Heart right ventricle (tissue), 16 donors: ENCODE data around the gene COL12A1. TPM values are rescaled to one million over a fixed set of nuclear protein-coding genes. Genes with fewer than 3 reads are reported as not detected.
A peak's percentile ranks its signal among the peaks of the same experiment; 100 is the strongest.

ENCODE experiments used
- ATAC-seq, 8 donors: fragments of 200-7000 bp; cut with Tn5 transposase; one replicate each; pipeline ENCODE4 v1.9.1; 2020; ENCODE audit warnings: mild to moderate bottlenecking in 8 of 8, moderate library complexity in 8 of 8, moderate number of reproducible peaks in 1 of 8
- DNase-seq, 2 donors: peaks; one replicate each; pipeline ENCODE4 v3.0.0-alpha.2; 2020
- H3K27ac ChIP-seq, 10 donors: fragments of 200-600 bp; sonication (generic) in 2 of 10; one replicate each; pipeline versions ENCODE4 v1.5.0 to v1.8.0; 2020 to 2022; ENCODE audit warnings: mild to moderate bottlenecking in 3 of 10
- H3K27me3 ChIP-seq, 7 donors: fragments of 200-600 bp; one replicate each; pipeline ENCODE4 v1.8.0; 2021 to 2022; ENCODE audit warnings: mild to moderate bottlenecking in 2 of 7
- H3K36me3 ChIP-seq, 9 donors: fragments of 200-600 bp; sonication (generic) in 1 of 9; one replicate each; pipeline versions ENCODE4 v1.5.0 to v1.8.0; 2020 to 2022; ENCODE audit warnings: mild to moderate bottlenecking in 2 of 9
- H3K4me1 ChIP-seq, 9 donors: fragments of 200-600 bp; sonication (generic) in 1 of 9; one replicate each; pipeline versions ENCODE4 v1.5.0 to v1.8.0; 2020 to 2022; ENCODE audit warnings: mild to moderate bottlenecking in 4 of 9
- H3K4me3 ChIP-seq, 10 donors: fragments of 200-600 bp; sonication (generic) in 2 of 10; one replicate each; pipeline versions ENCODE4 v1.5.0 to v1.8.0; 2020 to 2022; ENCODE audit warnings: mild to moderate bottlenecking in 7 of 10, moderate library complexity in 2 of 10
- H3K9me3 ChIP-seq, 11 donors: fragments of 200-600 bp in 10 of 11; sonication (generic) in 2 of 11; one replicate each; pipeline versions ENCODE4 v1.5.0 to v1.8.0; 2013 to 2022; ENCODE audit warnings: mild to moderate bottlenecking in 2 of 11, control low read depth in 1 of 11, moderate library complexity in 1 of 11
- WGBS, 2 donors: extraction: QIAGEN DNeasy Blood & Tissue Kit; methylation state at CpG; one replicate each; pipeline ENCODE4 v1.1.7; 2013; ENCODE audit warnings: inconsistent platforms in 1 of 2; 5-methylcytosine and 5-hydroxymethylcytosine counted together
- intact Hi-C, 10 donors: fragments of 100-400 bp; cut with DNase I; formaldehyde crosslinking; loops; one replicate each; pipeline versions ENCODE4 v1.11.1 to v1.14.2; 2022
- polyA plus RNA-seq, 2 donors: library from polyadenylated mRNA; stranded (reverse); fragments of 200-250 nt; gene quantifications; one replicate each; pipeline ENCODE4 v1.2.3, GENCODE V29; 2013
- total RNA-seq, 10 donors: library from RNA; stranded (reverse); fragmentation: NEBNext Ultra II Directional in 3 of 10; extraction: Animal tissue kit (Norgen Biotek cat#: 25700) in 3 of 10; gene quantifications; one replicate each; pipeline versions ENCODE4 v1.2.1 to v1.2.4, GENCODE V29; 2021 to 2023
- TF ChIP-seq, protein P1 (sequence below), 9 donors: fragments of 200-600 bp; sonication (generic) in 2 of 9; IDR thresholded peaks; one replicate each; pipeline versions ENCODE4 v1.5.0 to v1.8.0; 2021 to 2022; ENCODE audit warnings: antibody characterized with exemption in 9 of 9, mild to moderate bottlenecking in 5 of 9, moderate library complexity in 1 of 9
- donor health status: Arrhythmogenic right ventricular cardiomyopathy.
- donor health status: ischemic (EF 13 %, LVEDD 7.1; RV severe dilation, severe dysfunction).
- donor health status: healthy with polysubstance abuse.
- donor health status: DM: no; HTN: yes; CAD: no.
- donor health status: DM: no; HTN: no; CAD: no.
- donor health status: ischemic (EF 25% LVEDD 6.9; RV normal size, moderate dysfunction).
- donor health status: ischemic (EF 25% LVEDD 5.7; RV mildly dilated, moderate dysfunction).
- donor health status: healthy.
- donor health status: DM: yes; HTN: yes; CAD: no.
- donor health status: Ischemic cardiomyopathy.
- donor health status: ischemic (EF 35%, LVEDD 5.7; RV mildly dilated, moderate dysfunction).
- donor health status: nonischemic (EF 11% LVEDD 7.7; RV severe dilation, severe dysfunction).
- donor health status: DM: yes; HTN: yes; CAD: no.
- donor health status: PGD.
- donor health status: ischemic (EF 29% LVEDD 5.4; RV normal size, mild dysfunction).
- donor health status: nonischemic (EF 23%, LVEDD 6.1; RV moderate dilation, normal function).

COL12A1 gene
- total and polyA plus RNA-seq, 12 donors = 5.7 to 27.0 (median 16.1) TPM

DNA sequence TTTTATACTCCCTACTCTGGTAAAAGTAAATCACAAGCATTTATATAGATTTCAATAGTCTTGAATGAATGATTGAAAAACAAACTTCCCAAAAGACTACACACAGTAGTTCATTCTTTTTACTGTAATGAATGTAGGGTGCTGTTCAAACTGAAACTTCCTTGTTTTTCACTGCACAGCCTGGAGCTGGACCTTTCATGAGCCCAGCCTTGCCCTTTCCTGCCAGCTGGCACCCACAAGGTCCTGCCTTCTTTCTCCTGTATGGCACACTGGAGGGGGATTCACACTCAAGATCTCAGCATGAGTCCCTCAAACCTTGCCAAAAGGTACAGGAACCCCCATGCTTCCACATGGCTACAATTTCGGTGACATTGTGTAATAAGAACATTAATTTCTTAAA, 50.9 kb downstream of the COL12A1 start:
- no peak for DNase-seq
- H3K4me3 ChIP-seq = no peak overlapping the region
- H3K4me1 ChIP-seq = peaks cover 0 to 14% (median 0%) of the 10 kb centered on the region in 9 donors
- TF ChIP-seq, protein P1, sequence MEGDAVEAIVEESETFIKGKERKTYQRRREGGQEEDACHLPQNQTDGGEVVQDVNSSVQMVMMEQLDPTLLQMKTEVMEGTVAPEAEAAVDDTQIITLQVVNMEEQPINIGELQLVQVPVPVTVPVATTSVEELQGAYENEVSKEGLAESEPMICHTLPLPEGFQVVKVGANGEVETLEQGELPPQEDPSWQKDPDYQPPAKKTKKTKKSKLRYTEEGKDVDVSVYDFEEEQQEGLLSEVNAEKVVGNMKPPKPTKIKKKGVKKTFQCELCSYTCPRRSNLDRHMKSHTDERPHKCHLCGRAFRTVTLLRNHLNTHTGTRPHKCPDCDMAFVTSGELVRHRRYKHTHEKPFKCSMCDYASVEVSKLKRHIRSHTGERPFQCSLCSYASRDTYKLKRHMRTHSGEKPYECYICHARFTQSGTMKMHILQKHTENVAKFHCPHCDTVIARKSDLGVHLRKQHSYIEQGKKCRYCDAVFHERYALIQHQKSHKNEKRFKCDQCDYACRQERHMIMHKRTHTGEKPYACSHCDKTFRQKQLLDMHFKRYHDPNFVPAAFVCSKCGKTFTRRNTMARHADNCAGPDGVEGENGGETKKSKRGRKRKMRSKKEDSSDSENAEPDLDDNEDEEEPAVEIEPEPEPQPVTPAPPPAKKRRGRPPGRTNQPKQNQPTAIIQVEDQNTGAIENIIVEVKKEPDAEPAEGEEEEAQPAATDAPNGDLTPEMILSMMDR (IDR thresholded peaks at IDR 0.05) = no peak
- H3K27ac ChIP-seq = no peak overlapping the region
- H3K27me3 ChIP-seq = no peaks in the 10 kb centered on the region
- peaks cover 0 to 3% (median 0%) of the 10 kb centered on the region in 11 donors for H3K9me3 ChIP-seq
- no peak for ATAC-seq
- WGBS, 2 donors = 89 to 93% methylated on average over 1 of the region's 1 CpG
- H3K36me3 ChIP-seq = peaks cover 0 to 3% (median 0%) of the 10 kb centered on the region in 9 donors
- intact Hi-C loops = no loop called here

DNA sequence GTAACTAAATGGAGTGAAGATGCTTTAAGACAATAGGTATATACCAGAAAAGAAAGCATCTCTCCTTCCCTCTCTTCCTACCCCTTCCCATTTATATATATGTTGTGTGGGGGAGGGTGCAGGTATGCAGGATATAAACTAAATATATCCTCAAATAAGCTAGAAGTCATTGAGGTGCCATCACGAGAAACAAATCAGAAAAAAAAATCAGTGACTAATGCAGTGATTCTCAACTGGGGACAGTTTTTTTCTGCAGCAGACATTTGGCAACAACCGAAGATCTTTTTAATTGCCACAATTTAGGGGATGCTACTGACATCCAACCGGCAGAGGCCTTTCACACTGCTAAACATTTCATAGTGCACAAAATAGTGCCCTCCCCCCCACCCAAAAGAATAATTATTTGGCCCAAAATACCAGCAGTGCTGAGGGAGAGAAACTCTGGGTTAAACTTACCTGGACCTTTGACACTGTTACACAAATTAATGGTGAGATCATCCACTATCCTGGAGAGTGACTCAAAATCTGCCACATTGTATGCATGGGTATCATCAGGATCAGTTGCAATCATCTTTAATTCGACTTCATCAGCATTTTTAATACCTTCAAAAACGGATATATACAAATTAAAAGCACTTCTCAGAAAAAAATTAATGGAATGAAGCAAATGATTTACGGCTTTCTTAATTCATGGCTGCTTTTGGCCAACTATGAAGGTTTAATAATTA, 55.0 kb downstream of the COL12A1 start:
- TF ChIP-seq, protein P1 (IDR thresholded peaks at IDR 0.05) = no peak
- Histone ChIP-seq H3K27ac (no peak overlapping the region), H3K4me3 (no peak overlapping the region), H3K36me3 (peaks cover 0 to 9% (median 0%) of the 10 kb centered on the region in 9 donors), H3K9me3 (no peaks in the 10 kb centered on the region), H3K4me1 (peaks cover 0 to 27% (median 4%) of the 10 kb centered on the region in 9 donors), H3K27me3 (no peaks in the 10 kb centered on the region)
- 63 to 75% methylated on average over 6 of the region's 6 CpGs for WGBS, 2 donors
- ATAC-seq = no peak
- no peak for DNase-seq
- intact Hi-C loops = no loop called here

DNA sequence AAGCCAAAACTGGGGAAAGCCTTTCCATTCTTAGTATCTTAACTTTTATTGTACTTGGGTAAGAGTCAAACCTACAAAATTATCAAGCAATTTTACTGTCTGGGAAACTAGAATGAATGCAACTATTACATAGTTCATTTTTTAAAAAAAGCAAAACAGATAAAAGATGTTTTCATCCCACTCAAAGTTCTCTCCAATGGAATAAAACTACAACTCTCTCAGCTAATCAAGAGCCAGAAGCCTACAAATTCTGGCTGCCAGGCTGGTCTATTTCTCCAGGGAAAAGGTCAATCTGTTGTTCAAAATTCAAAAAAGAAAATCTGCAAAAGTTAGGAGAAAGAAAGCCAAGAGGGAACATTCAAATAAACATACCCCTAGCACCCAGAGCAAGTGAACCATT, 56.2 kb downstream of the COL12A1 start:
- intact Hi-C loops = no loop called here
- Histone ChIP-seq H3K4me1 (peaks cover 0 to 20% (median 4%) of the 10 kb centered on the region in 9 donors), H3K27me3 (no peaks in the 10 kb centered on the region), H3K27ac (peak overlapping the region in 1 of 10 donors; percentile 46), H3K36me3 (peaks cover 0 to 18% (median 0%) of the 10 kb centered on the region in 9 donors), H3K9me3 (no peaks in the 10 kb centered on the region), H3K4me3 (no peak overlapping the region)
- TF ChIP-seq, protein P1 (IDR thresholded peaks at IDR 0.05) = no peak
- ATAC-seq = peak in 4 of 8 donors; percentile 42 to 71 (median 51)
- peak in 1 of 2 donors; percentile 22 for DNase-seq

DNA sequence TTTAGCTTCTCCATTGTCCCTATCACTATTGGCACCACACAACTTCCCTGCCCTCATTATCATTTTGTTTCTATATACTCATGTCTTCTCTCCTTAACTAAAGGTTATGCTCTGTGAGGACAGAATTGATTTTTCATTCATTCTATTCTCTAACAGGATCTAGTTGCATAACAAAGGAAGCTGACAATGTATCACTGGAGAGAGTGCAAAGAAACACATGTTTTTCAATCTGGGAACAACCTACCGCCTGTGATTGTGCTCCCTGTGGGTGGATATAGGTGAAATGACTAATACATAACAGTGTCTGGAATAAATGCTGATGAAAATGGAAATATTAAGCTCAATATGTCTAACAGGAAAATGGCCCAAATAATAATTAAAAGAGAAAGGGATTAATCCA, 56.6 kb downstream of the COL12A1 start:
- H3K9me3 ChIP-seq = no peaks in the 10 kb centered on the region
- no peaks in the 10 kb centered on the region for H3K27me3 ChIP-seq
- TF ChIP-seq, protein P1 (IDR thresholded peaks at IDR 0.05) = no peak
- DNase-seq (no peak), ATAC-seq (peak in 1 of 8 donors; percentile 51)
- H3K4me3 ChIP-seq = no peak overlapping the region
- intact Hi-C loops = no loop called here
- peak overlapping the region in 3 of 10 donors; percentile 2 to 46 (median 19) for H3K27ac ChIP-seq
- H3K36me3 ChIP-seq = peaks cover 0 to 18% (median 0%) of the 10 kb centered on the region in 9 donors
- 63 to 69% methylated on average over 1 of the region's 1 CpG for WGBS, 2 donors
- H3K4me1 ChIP-seq = peaks cover 0 to 20% (median 4%) of the 10 kb centered on the region in 9 donors
